Activated effector memory CD4-positive, alpha-beta T cell treated with anti-CD3 and anti-CD28 coated beads, Interleukin-2, amount 50 U/mL, for 16 hours (primary cell): ENCODE measurements around the gene RABEPK.
"Not testable (repeated sequence)": the region's sequence is repeated elsewhere in the genome, so short reads cannot be mapped to it uniquely, and the experiment has no call there.

Experiments used
- DNase-seq: peaks from one replicate; pipeline ENCODE4 v3.0.0-alpha.2; 2020

RABEPK gene

GRCh38 chr9:125200216-125201047 lies at the start of gene RABEPK:
Gene RABEPK, plus strand, starts transcription at chr9:125200542. Its CDS starts 2,472 bp downstream, at chr9:125203014.
- DNase-seq, result peak; percentile 96

GRCh38 chr9:125151730-125152129 lies 48.6 kb upstream of the RABEPK start:
- DNase-seq, result no peak

- no peak for DNase-seq
Measured at GRCh38 chr9:125153712-125154367, 46.5 kb upstream of the RABEPK start.

GRCh38 chr9:125156551-125156950 lies 43.8 kb upstream of the RABEPK start:
- DNase-seq, result no peak

GRCh38 chr9:125160750-125161149 lies 39.6 kb upstream of the RABEPK start:
- DNase-seq, result no peak

GRCh38 chr9:125161284-125161918 lies 38.9 kb upstream of the RABEPK start:
- DNase-seq, result no peak

GRCh38 chr9:125162891-125163290 lies 37.5 kb upstream of the RABEPK start:
- not testable (repeated sequence) for DNase-seq

- no peak for DNase-seq
Measured at GRCh38 chr9:125166762-125167161, 33.6 kb upstream of the RABEPK start.

GRCh38 chr9:125169895-125170294 lies 30.4 kb upstream of the RABEPK start:
- no peak for DNase-seq

GRCh38 chr9:125172031-125172755 lies 28.1 kb upstream of the RABEPK start:
- DNase-seq, result no peak

- DNase-seq, result no peak
Measured at GRCh38 chr9:125176636-125177035, 23.7 kb upstream of the RABEPK start.

GRCh38 chr9:125177888-125178287 lies 22.5 kb upstream of the RABEPK start:
- DNase-seq, result no peak

- DNase-seq, result not testable (repeated sequence)
Measured at GRCh38 chr9:125179776-125180175, 20.6 kb upstream of the RABEPK start.

- DNase-seq, result no peak
Measured at GRCh38 chr9:125180876-125181275, 19.5 kb upstream of the RABEPK start.

- DNase-seq, result not testable (repeated sequence)
Measured at GRCh38 chr9:125181756-125182155, 18.6 kb upstream of the RABEPK start.

- no peak for DNase-seq
Measured at GRCh38 chr9:125183054-125183453, 17.3 kb upstream of the RABEPK start.

- no peak for DNase-seq
Measured at GRCh38 chr9:125183561-125183960, 16.8 kb upstream of the RABEPK start.

- peak; percentile 79 for DNase-seq
Measured at GRCh38 chr9:125189011-125189360, 11.4 kb upstream of the RABEPK start.

- DNase-seq, result peak; percentile 99
Measured at GRCh38 chr9:125189361-125190289, 10.7 kb upstream of the RABEPK start, which contains the start of gene PPP6C. Gene PPP6C, minus strand, starts transcription at chr9:125189803. Its CDS starts 85 bp downstream, at chr9:125189718.

- DNase-seq, result peak; percentile 67
Measured at GRCh38 chr9:125190361-125190801, 10.0 kb upstream of the RABEPK start.

- not testable (repeated sequence) for DNase-seq
Measured at GRCh38 chr9:125194466-125194865, 5.9 kb upstream of the RABEPK start.

- DNase-seq, result not testable (repeated sequence)
Measured at GRCh38 chr9:125195591-125195990, 4.8 kb upstream of the RABEPK start.
